Cardiac fibroblast (primary cell): ENCODE data around the gene ACBD6.

Experiments
- DNase-seq, 2 donors: peaks; one replicate each; pipeline versions ENCODE4 v3.0.0 to v3.0.0-alpha.2; 2010; ENCODE audit warnings: low read depth in 2 of 2
- H3K4me3 ChIP-seq, 2 donors: replicated peaks in 1 of 2; 1 replicate in 1 of 2; 2 replicates in 1 of 2; pipeline ENCODE4 v1.5.1; 2011; ENCODE audit warnings: low read depth in 2 of 2, low read length in 2 of 2, mild to moderate bottlenecking in 2 of 2, moderate library complexity in 1 of 2
- CTCF ChIP-seq: IDR thresholded peaks from one replicate; pipeline ENCODE4 v1.5.1; 2011; ENCODE audit warnings: low read depth, mild to moderate bottlenecking, low read length, inconsistent platforms

Gene ACBD6

GRCh38 chr1:180258290-180258689 lies 244.1 kb downstream of the ACBD6 start:
- DNase-seq: no peak
- TF ChIP-seq CTCF: no peak
- no peak overlapping the region for H3K4me3 ChIP-seq

GRCh38 chr1:180257486-180257885 lies 244.9 kb downstream of the ACBD6 start:
- no peak for TF ChIP-seq CTCF
- H3K4me3 ChIP-seq: no peak overlapping the region
- no peak for DNase-seq

GRCh38 chr1:180257028-180257386 lies 245.4 kb downstream of the ACBD6 start:
- TF ChIP-seq CTCF: no peak
- H3K4me3 ChIP-seq: no peak overlapping the region
- DNase-seq: no peak

GRCh38 chr1:180256341-180257027 lies 245.9 kb downstream of the ACBD6 start:
- TF ChIP-seq CTCF: no peak
- DNase-seq: no peak
- no peak overlapping the region for H3K4me3 ChIP-seq

GRCh38 chr1:180255536-180256340 lies 246.6 kb downstream of the ACBD6 start:
- no peak for TF ChIP-seq CTCF
- no peak overlapping the region for H3K4me3 ChIP-seq
- no peak for DNase-seq

- no peak for TF ChIP-seq CTCF
- DNase-seq: no peak
- no peak overlapping the region for H3K4me3 ChIP-seq
Measured at GRCh38 chr1:180254854-180255253, 247.5 kb downstream of the ACBD6 start.

GRCh38 chr1:180254496-180254819 lies 247.9 kb downstream of the ACBD6 start:
- no peak overlapping the region for H3K4me3 ChIP-seq
- no peak for DNase-seq
- no peak for TF ChIP-seq CTCF
